ENCODE measurements around the gene IGF1R.

GRCh38 chr15:98666841-98667240 is 18.5 kb downstream of the IGF1R start:
- TF ChIP-seq CTCF (IDR thresholded peaks at IDR 0.05; ENCODE audit: insufficient read depth, low read length) (no peak), POLR2AphosphoS5 (IDR thresholded peaks at IDR 0.05; ENCODE audit: low read depth) (no peak)
